Type B pancreatic cell (in vitro differentiated cells): ENCODE measurements around the gene TXNRD2. TPM values are rescaled to one million over a fixed set of nuclear protein-coding genes. Genes with fewer than 3 reads are reported as not detected.
A peak's percentile ranks its signal among the peaks of the same experiment; 100 is the strongest.

ENCODE experiments used
- DNase-seq: peaks from one replicate; pipeline ENCODE4 v3.0.0; 2021; ENCODE audit warnings: mixed read lengths; ENCODE audit not compliant: unreplicated experiment; ENCODE audit errors: extremely low spot score
- H3K27ac Mint-ChIP-seq: 2 replicates; pipeline ENCODE4 v1.8.0; 2021; ENCODE audit warnings: mild to moderate bottlenecking, mixed read lengths
- H3K27me3 Mint-ChIP-seq: 2 replicates; pipeline ENCODE4 v1.8.0; 2021; ENCODE audit warnings: mixed read lengths
- H3K36me3 Mint-ChIP-seq: 2 replicates; pipeline ENCODE4 v1.8.0; 2021; ENCODE audit warnings: mixed read lengths
- H3K4me1 Mint-ChIP-seq: one replicate; pipeline ENCODE4 v1.8.0; 2021; ENCODE audit warnings: mixed read lengths; ENCODE audit not compliant: unreplicated experiment
- H3K4me3 Mint-ChIP-seq: 2 replicates; pipeline ENCODE4 v1.8.0; 2021; ENCODE audit warnings: mild to moderate bottlenecking, mixed read lengths
- H3K9me3 Mint-ChIP-seq: 2 replicates; pipeline ENCODE4 v1.8.0; 2021; ENCODE audit warnings: mixed read lengths
- CTCF ChIP-seq: fragments of 200-600 bp; sonication (generic); conservative IDR thresholded peaks from 2 replicates; pipeline ENCODE4 v1.5.0; 2021; ENCODE audit warnings: antibody characterized with exemption, mild to moderate bottlenecking
- total RNA-seq: library from RNA; stranded (reverse); gene quantifications from 2 replicates; pipeline ENCODE4 v1.2.1, GENCODE V29; 2021; ENCODE audit warnings: low replicate concordance

TXNRD2 gene
- total RNA-seq, 1 donor from 2014 or later: 25.1 TPM

GRCh38 chr22:19853879-19854777 is 87.5 kb downstream of the TXNRD2 start:
- Mint-ChIP-seq H3K27ac (peak overlapping the region; percentile 89), H3K9me3 (no peaks in the 10 kb centered on the region), H3K27me3 (no peaks in the 10 kb centered on the region), H3K36me3 (peaks cover 9% of the 10 kb centered on the region), H3K4me1 (peaks cover 34% of the 10 kb centered on the region), H3K4me3 (peak overlapping the region; percentile 96)
- TF ChIP-seq CTCF: no peak
- DNase-seq: no peak

GRCh38 chr22:19853058-19853878 is 88.3 kb downstream of the TXNRD2 start:
- DNase-seq: no peak
- H3K4me3 Mint-ChIP-seq: peak overlapping the region; percentile 96
- H3K4me1 Mint-ChIP-seq: peaks cover 34% of the 10 kb centered on the region
- H3K9me3 Mint-ChIP-seq: no peaks in the 10 kb centered on the region
- peak overlapping the region; percentile 89 for H3K27ac Mint-ChIP-seq
- no peak for TF ChIP-seq CTCF
- H3K36me3 Mint-ChIP-seq: peaks cover 9% of the 10 kb centered on the region
- H3K27me3 Mint-ChIP-seq: no peaks in the 10 kb centered on the region

- Mint-ChIP-seq H3K9me3 (no peaks in the 10 kb centered on the region), H3K4me1 (peaks cover 34% of the 10 kb centered on the region), H3K4me3 (peak overlapping the region; percentile 96), H3K27me3 (no peaks in the 10 kb centered on the region), H3K27ac (peak overlapping the region; percentile 89), H3K36me3 (peaks cover 16% of the 10 kb centered on the region)
- no peak for TF ChIP-seq CTCF
- no peak for DNase-seq
These were observed 89.3 kb downstream of the TXNRD2 start for GRCh38 chr22:19852177-19852781.

DNA sequence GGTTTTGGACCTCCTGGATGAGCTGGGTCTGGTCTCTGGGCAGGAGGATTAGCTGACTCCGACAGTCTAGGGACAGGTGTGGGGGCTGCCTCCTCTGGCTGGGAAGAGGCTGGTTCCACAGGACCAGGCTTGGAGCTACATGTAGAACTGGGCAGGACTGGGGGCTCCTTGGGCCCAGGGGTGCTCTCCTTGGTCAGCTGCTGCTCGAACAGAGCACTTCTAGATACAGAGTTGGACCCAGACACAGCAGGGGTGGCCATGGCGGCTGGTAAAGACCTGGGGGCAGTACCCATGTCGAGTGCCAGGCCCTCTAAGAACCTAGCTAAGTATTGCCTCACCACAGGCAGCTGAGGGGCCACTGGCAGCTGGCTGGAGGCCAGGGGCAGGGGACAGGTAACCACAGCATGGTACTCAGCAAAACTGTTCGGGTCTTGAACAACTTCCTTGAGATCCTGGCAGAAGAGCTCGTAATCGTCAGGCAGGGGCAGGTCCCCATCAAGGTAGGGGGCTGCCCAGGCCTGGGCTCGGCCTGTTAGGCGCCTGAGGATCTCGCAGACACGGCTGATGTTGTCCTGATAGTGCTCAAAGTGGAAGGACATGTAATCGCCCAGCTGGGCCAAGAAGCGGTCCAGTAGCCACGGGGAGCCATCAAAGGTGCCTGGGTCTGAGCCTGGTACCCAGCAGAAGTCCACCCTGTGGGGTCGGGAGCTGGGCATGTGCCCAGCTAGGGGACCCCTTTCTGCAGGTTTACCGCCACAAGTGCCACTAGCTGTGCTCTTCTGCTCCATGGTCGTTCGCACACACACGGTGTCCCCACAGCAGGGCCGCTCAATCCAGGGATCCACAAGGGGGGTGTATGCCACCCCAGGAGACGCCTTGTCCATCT is 90.1 kb downstream of the TXNRD2 start:
- H3K27me3 Mint-ChIP-seq: no peaks in the 10 kb centered on the region
- H3K36me3 Mint-ChIP-seq: peaks cover 16% of the 10 kb centered on the region
- peaks cover 34% of the 10 kb centered on the region for H3K4me1 Mint-ChIP-seq
- TF ChIP-seq CTCF: no peak
- peak overlapping the region; percentile 89 for H3K27ac Mint-ChIP-seq
- H3K9me3 Mint-ChIP-seq: no peaks in the 10 kb centered on the region
- H3K4me3 Mint-ChIP-seq: peak overlapping the region; percentile 96
- DNase-seq: no peak

DNA sequence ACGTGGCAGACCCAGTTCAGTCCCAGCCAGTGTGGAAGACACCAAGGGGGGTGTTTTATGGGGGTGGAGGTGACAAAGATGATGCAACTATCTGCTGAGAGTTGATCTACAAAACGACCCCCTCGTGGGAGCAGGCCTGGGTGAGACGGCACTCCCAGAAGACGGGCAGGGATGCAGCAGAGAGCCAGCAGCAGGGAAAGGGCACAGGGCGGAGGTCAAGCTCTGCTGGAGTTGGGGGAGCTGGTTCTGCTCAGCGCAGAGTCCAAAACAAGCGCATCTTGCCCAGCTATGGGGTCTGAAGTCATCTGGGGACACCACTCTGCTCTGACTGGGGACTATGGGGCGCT is 90.9 kb downstream of the TXNRD2 start:
- Mint-ChIP-seq H3K36me3 (peaks cover 16% of the 10 kb centered on the region), H3K9me3 (no peaks in the 10 kb centered on the region), H3K4me1 (peaks cover 40% of the 10 kb centered on the region), H3K27ac (peak overlapping the region; percentile 99), H3K27me3 (no peaks in the 10 kb centered on the region), H3K4me3 (peak overlapping the region; percentile 82)
- no peak for DNase-seq
- TF ChIP-seq CTCF: no peak
